HCT116 (cell line): Measurements from ENCODE around the gene ESAM. TPM values are rescaled to one million over a fixed set of nuclear protein-coding genes. Genes with fewer than 3 reads are reported as not detected.

Experiments used
- ATAC-seq: fragments of 200-7000 bp; cut with Tn5 transposase; 2 replicates; pipeline ENCODE4 v1.9.1; 2020; ENCODE audit warnings: mild to moderate bottlenecking, moderate library complexity
- BruUV-seq: library from RNA; stranded (reverse); fragments of 400-500 nt; replicated peaks from 2 replicates; lab custom pipeline; 2021; lab: Mats Ljungman, UMichigan
- CTCF ChIA-PET: fragments of 300-600 bp; sonication (Branson Sonifier 250); formaldehyde crosslinking; loops from one replicate; lab custom pipeline; 2021; ENCODE audit warnings: antibody characterized with exemption; lab: Charles Lee
- POLR2A ChIA-PET: fragments of 300-600, 350-600 bp; sonication (Branson Sonifier 250); formaldehyde crosslinking; loops from one replicate; lab custom pipeline; 2021; ENCODE audit warnings: antibody characterized with exemption; lab: Charles Lee
- RAD21 ChIA-PET, 2 experiments: fragments of 300-600 bp; sonication (Branson Sonifier 250); formaldehyde crosslinking; loops; one replicate each; lab custom pipeline; 2023; ENCODE audit warnings: low total read pairs in 2 of 2; ENCODE audit not compliant: uncharacterized antibody in 2 of 2, unreplicated experiment in 2 of 2, low non-redundant PET in 1 of 2; lab: Charles Lee
- DNase-seq: peaks from one replicate; pipeline ENCODE4 v3.0.0-alpha.2; 2010; ENCODE audit warnings: low read depth, low spot score
- H2AFZ ChIP-seq: fragments of 200-600 bp; shearing (Covaris generic), sonication (generic); 2 replicates; pipeline ENCODE4 v1.6.1; 2017; ENCODE audit warnings: low read depth, mixed run types, mixed read lengths, antibody characterized with exemption, low read length; ENCODE audit not compliant: poor library complexity, severe bottlenecking
- H3K27ac ChIP-seq: 2 replicates; pipeline ENCODE4 v1.5.1; 2012; ENCODE audit warnings: low read depth, low read length
- H3K27me3 ChIP-seq: fragments of 200-600 bp; sonication (generic); 2 replicates; pipeline ENCODE4 v1.6.1; 2016; ENCODE audit warnings: mixed run types, low read length, mixed read lengths; ENCODE audit not compliant: insufficient read depth
- H3K36me3 ChIP-seq, 2 experiments: fragments of 200-500 bp in 1 of 2; fragments of 200-600 bp in 1 of 2; sonication (Bioruptor generic) in 1 of 2; sonication (generic) in 1 of 2; 2 replicates each; pipeline versions ENCODE4 v1.5.1 to v1.6.1; 2014 to 2016; ENCODE audit warnings: low read length in 2 of 2, inconsistent platforms in 1 of 2, mixed read lengths in 1 of 2, mixed run types in 1 of 2; ENCODE audit not compliant: insufficient read depth in 2 of 2, control insufficient read depth in 1 of 2
- H3K4me1 ChIP-seq, 2 experiments: fragments of 200-600 bp in 1 of 2; sonication (generic) in 1 of 2; 2 replicates each; pipeline versions ENCODE4 v1.5.1 to v1.6.1; 2012 to 2017; ENCODE audit warnings: low read length in 2 of 2, inconsistent platforms in 1 of 2, mild to moderate bottlenecking in 1 of 2, mixed read lengths in 1 of 2, mixed run types in 1 of 2, moderate library complexity in 1 of 2; ENCODE audit not compliant: insufficient read depth in 2 of 2, control insufficient read depth in 1 of 2
- H3K4me2 ChIP-seq: fragments of 200-600 bp; sonication (generic); 2 replicates; pipeline ENCODE4 v1.6.1; 2017; ENCODE audit warnings: mixed run types, low read length, mixed read lengths
- H3K4me3 ChIP-seq, 2 experiments: fragments of 200-600 bp in 1 of 2; sonication (generic) in 1 of 2; replicated peaks in 1 of 2; 2 replicates each; pipeline ENCODE4 v1.5.1; 2011 to 2016; ENCODE audit warnings: low read length in 2 of 2, control low read depth in 1 of 2, low read depth in 1 of 2, mild to moderate bottlenecking in 1 of 2, mixed read lengths in 1 of 2, mixed run types in 1 of 2
- H3K79me2 ChIP-seq: fragments of 200-600 bp; sonication (generic); 2 replicates; pipeline ENCODE4 v1.6.1; 2017; ENCODE audit warnings: mild to moderate bottlenecking, mixed run types, low read length, moderate library complexity, mixed read lengths; ENCODE audit not compliant: insufficient read depth
- H3K9ac ChIP-seq: fragments of 200-600 bp; sonication (generic); 2 replicates; pipeline ENCODE4 v1.6.1; 2016; ENCODE audit warnings: low read length, mixed read lengths
- H3K9me2 ChIP-seq: fragments of 200-600 bp; sonication (generic), shearing (Covaris generic); 2 replicates; pipeline ENCODE4 v1.6.1; 2017; ENCODE audit warnings: mixed run types, mild to moderate bottlenecking, moderate library complexity; ENCODE audit not compliant: insufficient read depth
- H3K9me3 ChIP-seq, 2 experiments: fragments of 200-500 bp in 1 of 2; fragments of 200-600 bp in 1 of 2; sonication (Bioruptor generic) in 1 of 2; sonication (generic) in 1 of 2; 2 replicates each; pipeline ENCODE4 v1.6.1; 2014 to 2017; ENCODE audit warnings: low read length in 2 of 2, mixed read lengths in 2 of 2, inconsistent platforms in 1 of 2, low read depth in 1 of 2, mild to moderate bottlenecking in 1 of 2, mixed run types in 1 of 2, moderate library complexity in 1 of 2; ENCODE audit not compliant: control insufficient read depth in 1 of 2, insufficient read depth in 1 of 2
- H4K20me1 ChIP-seq: fragments of 200-600 bp; sonication (generic), shearing (Covaris generic); 2 replicates; pipeline ENCODE4 v1.6.1; 2017; ENCODE audit warnings: mixed run types, mild to moderate bottlenecking, moderate library complexity; ENCODE audit not compliant: insufficient read depth
- CBX3 ChIP-seq: IDR thresholded peaks from 2 replicates; pipeline ENCODE4 v1.6.1; 2012; ENCODE audit warnings: low read depth
- CEBPB ChIP-seq: IDR thresholded peaks from 2 replicates; pipeline ENCODE4 v1.6.1; 2012; ENCODE audit warnings: low read depth
- EGR1 ChIP-seq: IDR thresholded peaks from 2 replicates; pipeline ENCODE4 v1.6.1; 2012; ENCODE audit warnings: low read depth
- EZH2 ChIP-seq: fragments of 200-600 bp; sonication (generic); IDR thresholded peaks from 2 replicates; pipeline ENCODE4 v1.6.1; 2017; ENCODE audit warnings: antibody characterized with exemption, mixed run types
- JUND ChIP-seq: IDR thresholded peaks from 2 replicates; pipeline ENCODE4 v1.6.1; 2012
- POLR2A ChIP-seq: IDR thresholded peaks from 2 replicates; pipeline ENCODE4 v1.7.0; 2011; ENCODE audit warnings: borderline replicate concordance; ENCODE audit not compliant: insufficient read depth, insufficient read length; ENCODE audit errors: extremely low read depth
- POLR2AphosphoS5 ChIP-seq: IDR thresholded peaks from 2 replicates; pipeline ENCODE4 v1.6.1; 2011; ENCODE audit warnings: mild to moderate bottlenecking, low read depth, low read length, moderate library complexity
- RAD21 ChIP-seq: IDR thresholded peaks from 2 replicates; pipeline ENCODE4 v1.6.1; 2012; ENCODE audit warnings: low read depth, mild to moderate bottlenecking
- REST ChIP-seq: IDR thresholded peaks from 2 replicates; pipeline ENCODE4 v1.6.1; 2012; ENCODE audit warnings: low read depth
- SIN3A ChIP-seq: IDR thresholded peaks from 2 replicates; pipeline ENCODE4 v1.6.1; 2012; ENCODE audit warnings: low read depth
- SP1 ChIP-seq: IDR thresholded peaks from 2 replicates; pipeline ENCODE4 v1.6.1; 2012; ENCODE audit warnings: low read depth
- SRF ChIP-seq: IDR thresholded peaks from 2 replicates; pipeline ENCODE4 v1.6.1; 2012; ENCODE audit warnings: low read depth
- TCF7L2 ChIP-seq: IDR thresholded peaks from 2 replicates; pipeline ENCODE4 v1.7.0; 2011; ENCODE audit warnings: borderline replicate concordance, inconsistent platforms; ENCODE audit not compliant: insufficient read depth, insufficient read length; ENCODE audit errors: extremely low read depth
- ZBTB33 ChIP-seq: IDR thresholded peaks from 2 replicates; pipeline ENCODE4 v1.6.1; 2011; ENCODE audit warnings: mild to moderate bottlenecking, low read length, moderate library complexity; ENCODE audit not compliant: insufficient replicate concordance; ENCODE audit errors: extremely low read depth
- ZFX ChIP-seq: fragments of 450-650 bp; IDR thresholded peaks from 2 replicates; pipeline ENCODE4 v1.6.1; 2017
- ZNF274 ChIP-seq: fragments of 200-500 bp; sonication (Bioruptor generic); IDR thresholded peaks from 2 replicates; pipeline ENCODE4 v1.6.1; 2014; ENCODE audit warnings: mild to moderate bottlenecking, low read depth, low read length, inconsistent platforms
- intact Hi-C: fragments of 100-400 bp; cut with micrococcal nuclease; formaldehyde crosslinking; loops from 2 replicates; pipeline ENCODE4 v1.10.0; 2022
- total RNA-seq: library from RNA; stranded (reverse); gene quantifications from one replicate; pipeline ENCODE4 v1.2.1, GENCODE V29; 2021; ENCODE audit not compliant: unreplicated experiment
- TF ChIP-seq, protein P1 (sequence below): IDR thresholded peaks from 2 replicates; pipeline ENCODE4 v1.6.1; 2012
- TF ChIP-seq, protein P2 (sequence below), 3 experiments: fragments of 200-600 bp in 1 of 3; sonication (generic) in 1 of 3; IDR thresholded peaks in 2 of 3; conservative IDR thresholded peaks in 1 of 3; 2 replicates each; pipeline ENCODE4 v1.5.1; 2012 to 2017; ENCODE audit warnings: low read depth in 2 of 3, low read length in 2 of 3, antibody characterized with exemption in 1 of 3, borderline replicate concordance in 1 of 3, control low read depth in 1 of 3, mild to moderate bottlenecking in 1 of 3, mixed read lengths in 1 of 3, mixed run types in 1 of 3, moderate library complexity in 1 of 3; ENCODE audit not compliant: insufficient read depth in 1 of 3

The ESAM gene
- total RNA-seq, 1 experiment from 2014 or later, result 6.1 TPM

DNA sequence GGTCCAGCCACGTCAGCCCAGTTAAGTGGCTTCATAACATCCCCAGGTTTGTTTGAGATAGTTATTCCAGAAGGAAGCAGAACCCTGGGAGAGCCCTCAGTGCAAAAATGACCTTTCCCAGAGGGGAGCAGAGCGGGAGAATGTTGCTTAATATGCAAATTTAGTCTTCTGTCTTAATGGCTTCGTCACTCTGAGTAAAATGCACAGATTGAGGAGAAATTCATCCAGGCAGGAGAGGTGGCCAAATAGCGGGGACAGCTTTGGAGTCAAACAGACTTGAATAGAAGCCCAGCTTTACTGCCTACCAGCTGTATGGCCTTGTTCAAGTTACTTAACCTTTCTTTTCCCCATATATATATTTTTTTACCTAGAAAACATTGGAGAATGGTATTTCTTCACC is 34.6 kb downstream of the ESAM start:
- Histone ChIP-seq H3K9me3 (no peaks in the 10 kb centered on the region), H4K20me1 (no peaks in the 10 kb centered on the region), H3K4me2 (no peak overlapping the region), H3K27me3 (peaks cover 35% of the 10 kb centered on the region), H3K36me3 (no peaks in the 10 kb centered on the region), H3K79me2 (no peaks in the 10 kb centered on the region), H3K4me3 (no peak overlapping the region), H3K9me2 (no peaks in the 10 kb centered on the region), H3K27ac (no peak overlapping the region), H2AFZ (no peak overlapping the region), H3K9ac (no peak overlapping the region), H3K4me1 (no peaks in the 10 kb centered on the region)
- ATAC-seq (no peak), DNase-seq (no peak)
- ChIA-PET CTCF (no interaction called here), RAD21 (no interaction called here), POLR2A (no interaction called here)
- intact Hi-C loops, result no loop called here
- no TSS peak for BruUV-seq
- TF ChIP-seq POLR2AphosphoS5 (no peak), SP1 (no peak), ZFX (no peak), REST (no peak), ZNF274 (no peak), RAD21 (no peak), CBX3 (no peak), SRF (no peak), JUND (no peak), EGR1 (no peak), SIN3A (no peak), EZH2 (no peak), TCF7L2 (no peak), ZBTB33 (no peak), CEBPB (no peak), POLR2A (no peak)
- TF ChIP-seq, protein P1, sequence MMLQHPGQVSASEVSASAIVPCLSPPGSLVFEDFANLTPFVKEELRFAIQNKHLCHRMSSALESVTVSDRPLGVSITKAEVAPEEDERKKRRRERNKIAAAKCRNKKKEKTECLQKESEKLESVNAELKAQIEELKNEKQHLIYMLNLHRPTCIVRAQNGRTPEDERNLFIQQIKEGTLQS, result no peak
- TF ChIP-seq, protein P2, sequence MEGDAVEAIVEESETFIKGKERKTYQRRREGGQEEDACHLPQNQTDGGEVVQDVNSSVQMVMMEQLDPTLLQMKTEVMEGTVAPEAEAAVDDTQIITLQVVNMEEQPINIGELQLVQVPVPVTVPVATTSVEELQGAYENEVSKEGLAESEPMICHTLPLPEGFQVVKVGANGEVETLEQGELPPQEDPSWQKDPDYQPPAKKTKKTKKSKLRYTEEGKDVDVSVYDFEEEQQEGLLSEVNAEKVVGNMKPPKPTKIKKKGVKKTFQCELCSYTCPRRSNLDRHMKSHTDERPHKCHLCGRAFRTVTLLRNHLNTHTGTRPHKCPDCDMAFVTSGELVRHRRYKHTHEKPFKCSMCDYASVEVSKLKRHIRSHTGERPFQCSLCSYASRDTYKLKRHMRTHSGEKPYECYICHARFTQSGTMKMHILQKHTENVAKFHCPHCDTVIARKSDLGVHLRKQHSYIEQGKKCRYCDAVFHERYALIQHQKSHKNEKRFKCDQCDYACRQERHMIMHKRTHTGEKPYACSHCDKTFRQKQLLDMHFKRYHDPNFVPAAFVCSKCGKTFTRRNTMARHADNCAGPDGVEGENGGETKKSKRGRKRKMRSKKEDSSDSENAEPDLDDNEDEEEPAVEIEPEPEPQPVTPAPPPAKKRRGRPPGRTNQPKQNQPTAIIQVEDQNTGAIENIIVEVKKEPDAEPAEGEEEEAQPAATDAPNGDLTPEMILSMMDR (IDR thresholded peaks at IDR 0.05 in 2 of 3, conservative IDR thresholded peaks at IDR 0.05 in 1 of 3; ENCODE audit: borderline replicate concordance in 1 of 3, insufficient read depth in 1 of 3, low read depth in 2 of 3, low read length in 2 of 3), result no peak
